PC-9 (cell line): Measurements from ENCODE around the gene ZNF146. TPM values are rescaled to one million over a fixed set of nuclear protein-coding genes. Genes with fewer than 3 reads are reported as not detected.

Experiments used
- BruUV-seq: library from RNA; stranded (reverse); fragments of 400-500 nt; replicated peaks from 2 replicates; lab custom pipeline; 2021; lab: Mats Ljungman, UMichigan
- CTCF ChIA-PET: fragments of 300-600 bp; sonication (Branson Sonifier 250); formaldehyde crosslinking; loops from one replicate; lab custom pipeline; 2022; ENCODE audit warnings: antibody characterized with exemption; lab: Charles Lee
- POLR2A ChIA-PET: fragments of 300-600 bp; sonication (Branson Sonifier 250); formaldehyde crosslinking; loops from one replicate; lab custom pipeline; 2022; ENCODE audit warnings: antibody characterized with exemption; ENCODE audit not compliant: unreplicated experiment; lab: Charles Lee
- DNase-seq, 2 experiments: peaks; one replicate each; pipeline versions ENCODE4 v3.0.0 to v3.0.0-alpha.2; 2015 to 2022; ENCODE audit warnings: mixed read lengths in 1 of 2
- H2AFZ ChIP-seq: fragments of 200-600 bp; sonication (generic); 2 replicates; pipeline ENCODE4 v1.8.1; 2017; ENCODE audit warnings: antibody characterized with exemption
- H3F3A ChIP-seq: fragments of 200-600 bp; sonication (generic); 2 replicates; pipeline ENCODE4 v1.8.1; 2017; ENCODE audit warnings: antibody characterized with exemption, mild to moderate bottlenecking, low read depth; ENCODE audit not compliant: insufficient read depth
- H3K27ac ChIP-seq: fragments of 200-600 bp; sonication (generic); 2 replicates; pipeline ENCODE4 v1.6.1; 2016; ENCODE audit warnings: mixed run types
- H3K27me3 ChIP-seq: fragments of 200-600 bp; sonication (generic); 2 replicates; pipeline ENCODE4 v1.6.1; 2016; ENCODE audit warnings: low read depth, mixed run types; ENCODE audit not compliant: insufficient read depth
- H3K36me3 ChIP-seq: fragments of 200-600 bp; sonication (generic); 2 replicates; pipeline ENCODE4 v1.6.1; 2016; ENCODE audit warnings: low read depth, mixed run types
- H3K4me1 ChIP-seq: fragments of 200-600 bp; sonication (generic); replicated peaks from 2 replicates; pipeline ENCODE4 v1.6.1; 2016; ENCODE audit warnings: mixed run types; ENCODE audit not compliant: insufficient read depth
- H3K4me2 ChIP-seq: fragments of 200-600 bp; sonication (generic); 2 replicates; pipeline ENCODE4 v1.6.1; 2017; ENCODE audit warnings: mixed run types
- H3K4me3 ChIP-seq: fragments of 200-600 bp; sonication (generic); 2 replicates; pipeline ENCODE4 v1.6.1; 2016; ENCODE audit warnings: mixed run types
- H3K79me2 ChIP-seq: fragments of 200-600 bp; sonication (generic); 2 replicates; pipeline ENCODE4 v1.6.1; 2017; ENCODE audit warnings: low read depth, mixed run types
- H3K9me2 ChIP-seq: fragments of 200-600 bp; sonication (generic); 2 replicates; pipeline ENCODE4 v1.8.1; 2017; ENCODE audit warnings: mild to moderate bottlenecking; ENCODE audit not compliant: insufficient read depth
- H3K9me3 ChIP-seq: fragments of 200-600 bp; sonication (generic); 2 replicates; pipeline ENCODE4 v1.8.1; 2016; ENCODE audit warnings: low read depth; ENCODE audit not compliant: insufficient read depth
- H4K20me1 ChIP-seq: fragments of 200-600 bp; sonication (generic); 2 replicates; pipeline ENCODE4 v1.8.1; 2017; ENCODE audit not compliant: insufficient read depth
- CTCF ChIP-seq: fragments of 200-600 bp; sonication (generic); conservative IDR thresholded peaks from 2 replicates; pipeline ENCODE4 v1.6.1; 2017; ENCODE audit warnings: mixed run types, antibody characterized with exemption, mild to moderate bottlenecking, moderate library complexity
- EZH2 ChIP-seq: fragments of 200-600 bp; sonication (generic); IDR thresholded peaks from 2 replicates; pipeline ENCODE4 v1.8.0; 2017; ENCODE audit warnings: antibody characterized with exemption, low read depth
- intact Hi-C: fragments of 100-400 bp; cut with micrococcal nuclease; formaldehyde crosslinking; loops from one replicate; pipeline ENCODE4 v1.10.0; 2022; ENCODE audit not compliant: unreplicated experiment
- total RNA-seq: library from RNA; stranded (reverse); gene quantifications from 2 replicates; pipeline ENCODE4 v1.2.3, GENCODE V29; 2021

ZNF146 gene
- total RNA-seq, 1 experiment from 2014 or later: 53.1 TPM

- CTCF ChIA-PET: no interaction called here
- no peaks in the 10 kb centered on the region for H3K36me3 ChIP-seq
- no TSS peak for BruUV-seq
- no peaks in the 10 kb centered on the region for H4K20me1 ChIP-seq
- H3K79me2 ChIP-seq: no peaks in the 10 kb centered on the region
- H3K4me3 ChIP-seq: no peak overlapping the region
- TF ChIP-seq CTCF: no peak
- TF ChIP-seq EZH2: no peak
- no peak overlapping the region for H3K27ac ChIP-seq
- no peak overlapping the region for H3K4me2 ChIP-seq
- no peaks in the 10 kb centered on the region for H3K9me3 ChIP-seq
- H3K4me1 ChIP-seq: no peaks in the 10 kb centered on the region
- POLR2A ChIA-PET: no interaction called here
- no peaks in the 10 kb centered on the region for H3K9me2 ChIP-seq
- DNase-seq: no peak
- no peaks in the 10 kb centered on the region for H3F3A ChIP-seq
- intact Hi-C loops: no loop called here
- no peak overlapping the region for H2AFZ ChIP-seq
- peaks cover 29% of the 10 kb centered on the region for H3K27me3 ChIP-seq
These were observed 43.3 kb downstream of the ZNF146 start for GRCh38 chr19:36258028-36258875.

- H3K4me1 ChIP-seq: no peaks in the 10 kb centered on the region
- no peaks in the 10 kb centered on the region for H3K9me3 ChIP-seq
- intact Hi-C loops: no loop called here
- BruUV-seq: no TSS peak
- no peak overlapping the region for H3K4me2 ChIP-seq
- no peak overlapping the region for H3K27ac ChIP-seq
- ChIA-PET CTCF (no interaction called here), POLR2A (no interaction called here)
- no peak for DNase-seq
- H3K9me2 ChIP-seq: no peaks in the 10 kb centered on the region
- TF ChIP-seq EZH2 (no peak), CTCF (no peak)
- no peak overlapping the region for H3K4me3 ChIP-seq
- H3K79me2 ChIP-seq: no peaks in the 10 kb centered on the region
- H3K36me3 ChIP-seq: no peaks in the 10 kb centered on the region
- peaks cover 39% of the 10 kb centered on the region for H3K27me3 ChIP-seq
- H4K20me1 ChIP-seq: no peaks in the 10 kb centered on the region
- no peaks in the 10 kb centered on the region for H3F3A ChIP-seq
- no peak overlapping the region for H2AFZ ChIP-seq
These were observed 44.3 kb downstream of the ZNF146 start for GRCh38 chr19:36259211-36259610.

- BruUV-seq: no TSS peak
These were observed 50.2 kb downstream of the ZNF146 start for GRCh38 chr19:36265064-36265463.

More at GRCh38 chr19:36265064-36265463, 50.2 kb downstream of the ZNF146 start:
- H4K20me1 ChIP-seq: no peaks in the 10 kb centered on the region
- H3F3A ChIP-seq: no peaks in the 10 kb centered on the region
- H3K9me3 ChIP-seq: no peaks in the 10 kb centered on the region
- no peaks in the 10 kb centered on the region for H3K4me1 ChIP-seq
- POLR2A ChIA-PET: no interaction called here
- intact Hi-C loops: no loop called here
- no peaks in the 10 kb centered on the region for H3K36me3 ChIP-seq
- no peak for DNase-seq
- H3K79me2 ChIP-seq: no peaks in the 10 kb centered on the region
- no peak overlapping the region for H2AFZ ChIP-seq
- H3K27ac ChIP-seq: no peak overlapping the region
- H3K4me2 ChIP-seq: no peak overlapping the region
- no peak overlapping the region for H3K4me3 ChIP-seq
- H3K27me3 ChIP-seq: peaks cover 40% of the 10 kb centered on the region
- H3K9me2 ChIP-seq: no peaks in the 10 kb centered on the region
- CTCF ChIA-PET: no interaction called here
- TF ChIP-seq CTCF (no peak), EZH2 (no peak)
